HuH-7.5 (cell line): ENCODE data around the gene TM7SF2.

Experiments used
- DNase-seq: peaks from one replicate; pipeline ENCODE4 v3.0.0; 2011; ENCODE audit warnings: low spot score

The TM7SF2 gene

GRCh38 chr11:65157336-65157735, 45.7 kb downstream of the TM7SF2 start:
- no peak for DNase-seq

GRCh38 chr11:65159012-65159411, 47.3 kb downstream of the TM7SF2 start:
- no peak for DNase-seq

GRCh38 chr11:65160643-65161042, 49.0 kb downstream of the TM7SF2 start:
- DNase-seq: no peak

GRCh38 chr11:65163684-65164083, 52.0 kb downstream of the TM7SF2 start:
- DNase-seq: no peak
